ENCODE data around the gene NUBPL. TPM values are rescaled to one million over a fixed set of nuclear protein-coding genes. Genes with fewer than 3 reads are reported as not detected.
A peak's percentile ranks its signal among the peaks of the same experiment; 100 is the strongest.

The NUBPL gene
- total and polyA plus RNA-seq, 8 donors, result 10.1 to 19.0 (median 16.9) TPM

DNA sequence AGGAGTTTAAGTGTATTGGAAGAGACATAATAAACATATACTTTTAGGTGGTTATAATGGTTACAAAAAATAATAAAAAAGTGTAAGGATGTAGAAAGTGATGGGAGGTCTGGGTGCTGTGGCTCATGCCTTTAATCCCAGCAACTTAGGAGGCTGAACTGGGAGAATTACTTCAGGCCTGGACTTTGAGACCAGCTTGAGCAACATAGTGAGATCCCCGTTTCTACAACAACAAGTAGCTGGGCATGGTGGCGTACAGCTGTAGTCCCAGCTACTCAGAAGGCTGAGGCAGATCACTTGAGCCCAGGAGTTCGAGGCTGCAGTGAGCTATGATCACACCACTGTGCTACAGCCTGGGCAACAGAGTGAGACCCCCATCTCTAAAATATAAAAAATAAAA lies 19.0 kb downstream of the NUBPL start:
- intact Hi-C loops (cut with DNase I), result no loop called here
- TF ChIP-seq, protein P1, sequence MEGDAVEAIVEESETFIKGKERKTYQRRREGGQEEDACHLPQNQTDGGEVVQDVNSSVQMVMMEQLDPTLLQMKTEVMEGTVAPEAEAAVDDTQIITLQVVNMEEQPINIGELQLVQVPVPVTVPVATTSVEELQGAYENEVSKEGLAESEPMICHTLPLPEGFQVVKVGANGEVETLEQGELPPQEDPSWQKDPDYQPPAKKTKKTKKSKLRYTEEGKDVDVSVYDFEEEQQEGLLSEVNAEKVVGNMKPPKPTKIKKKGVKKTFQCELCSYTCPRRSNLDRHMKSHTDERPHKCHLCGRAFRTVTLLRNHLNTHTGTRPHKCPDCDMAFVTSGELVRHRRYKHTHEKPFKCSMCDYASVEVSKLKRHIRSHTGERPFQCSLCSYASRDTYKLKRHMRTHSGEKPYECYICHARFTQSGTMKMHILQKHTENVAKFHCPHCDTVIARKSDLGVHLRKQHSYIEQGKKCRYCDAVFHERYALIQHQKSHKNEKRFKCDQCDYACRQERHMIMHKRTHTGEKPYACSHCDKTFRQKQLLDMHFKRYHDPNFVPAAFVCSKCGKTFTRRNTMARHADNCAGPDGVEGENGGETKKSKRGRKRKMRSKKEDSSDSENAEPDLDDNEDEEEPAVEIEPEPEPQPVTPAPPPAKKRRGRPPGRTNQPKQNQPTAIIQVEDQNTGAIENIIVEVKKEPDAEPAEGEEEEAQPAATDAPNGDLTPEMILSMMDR (IDR thresholded peaks at IDR 0.05), result no peak
- Histone ChIP-seq H3K27ac (no peak overlapping the region), H3K27me3 (no peaks in the 10 kb centered on the region), H3K4me3 (no peak overlapping the region), H3K4me1 (peaks cover 0 to 3% of the 10 kb centered on the region in 2 donors), H3K9me3 (no peaks in the 10 kb centered on the region), H3K36me3 (no peaks in the 10 kb centered on the region)
- DNase-seq, result no peak
- no peak for ATAC-seq

DNA sequence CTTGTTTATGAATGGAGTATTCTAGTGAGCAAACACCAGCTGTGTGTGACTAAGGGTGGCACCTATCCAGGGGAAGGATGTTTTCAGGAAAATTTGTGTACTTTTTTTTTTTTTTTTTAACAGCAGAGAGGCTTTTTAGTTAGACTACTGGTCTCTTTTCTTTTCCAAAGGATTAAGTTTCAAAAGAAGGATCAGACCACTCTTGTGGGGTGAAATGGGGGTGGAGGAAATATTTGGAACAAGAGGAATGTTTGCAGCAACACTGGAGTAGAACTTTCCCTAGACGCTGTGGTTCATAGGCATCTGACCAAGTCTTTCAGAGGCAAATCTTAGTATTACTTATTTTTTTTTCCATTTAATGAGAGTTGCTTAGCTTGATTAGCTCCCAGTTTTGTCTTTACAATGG lies 21.1 kb downstream of the NUBPL start:
- Histone ChIP-seq H3K27ac (peak overlapping the region in 1 of 2 donors; percentile 22), H3K4me1 (peaks cover 0 to 3% of the 10 kb centered on the region in 2 donors), H3K27me3 (no peaks in the 10 kb centered on the region), H3K36me3 (no peaks in the 10 kb centered on the region), H3K9me3 (no peaks in the 10 kb centered on the region), H3K4me3 (no peak overlapping the region)
- TF ChIP-seq, protein P1 (IDR thresholded peaks at IDR 0.05), result no peak
- intact Hi-C loops (cut with DNase I), result no loop called here
- ATAC-seq, result peak; percentile 49
- DNase-seq, result peak in 2 of 4 donors; percentile 59 to 80

DNA sequence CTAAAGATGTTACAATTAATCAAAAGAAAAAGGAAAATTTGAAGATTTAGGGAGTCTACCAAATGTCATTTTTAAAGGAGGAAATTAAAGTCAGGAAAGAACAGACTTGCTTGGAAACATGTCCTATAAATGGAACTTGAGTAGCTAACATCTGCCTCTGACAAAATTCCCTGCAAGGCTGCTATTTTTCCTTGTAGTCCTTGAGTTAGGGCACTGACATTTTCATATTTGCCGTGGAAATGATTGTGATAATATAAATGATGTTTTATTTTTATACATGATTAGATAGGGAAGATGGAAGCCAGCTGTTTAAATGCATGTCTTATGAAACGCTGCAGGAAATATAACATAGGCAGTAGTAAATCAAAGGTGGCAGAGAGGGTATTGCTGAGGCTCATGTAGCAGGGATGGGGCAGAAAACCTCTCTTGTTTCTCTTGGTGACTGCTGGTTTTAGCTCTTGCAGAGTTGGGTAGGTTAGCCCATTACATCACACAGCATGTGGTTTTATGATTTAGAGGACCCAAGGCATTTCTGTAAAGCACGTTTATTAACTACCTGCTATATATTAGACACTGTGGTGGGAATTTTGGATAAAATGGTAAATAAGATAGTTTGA lies 21.7 kb downstream of the NUBPL start:
- Histone ChIP-seq H3K4me1 (peaks cover 0 to 3% of the 10 kb centered on the region in 2 donors), H3K4me3 (no peak overlapping the region), H3K9me3 (no peaks in the 10 kb centered on the region), H3K36me3 (no peaks in the 10 kb centered on the region), H3K27me3 (no peaks in the 10 kb centered on the region), H3K27ac (peak overlapping the region in 1 of 2 donors; percentile 22)
- intact Hi-C loops (cut with DNase I), result no loop called here
- TF ChIP-seq, protein P1 (IDR thresholded peaks at IDR 0.05), result no peak
- no peak for ATAC-seq
- DNase-seq, result peak in 1 of 4 donors; percentile 46

DNA sequence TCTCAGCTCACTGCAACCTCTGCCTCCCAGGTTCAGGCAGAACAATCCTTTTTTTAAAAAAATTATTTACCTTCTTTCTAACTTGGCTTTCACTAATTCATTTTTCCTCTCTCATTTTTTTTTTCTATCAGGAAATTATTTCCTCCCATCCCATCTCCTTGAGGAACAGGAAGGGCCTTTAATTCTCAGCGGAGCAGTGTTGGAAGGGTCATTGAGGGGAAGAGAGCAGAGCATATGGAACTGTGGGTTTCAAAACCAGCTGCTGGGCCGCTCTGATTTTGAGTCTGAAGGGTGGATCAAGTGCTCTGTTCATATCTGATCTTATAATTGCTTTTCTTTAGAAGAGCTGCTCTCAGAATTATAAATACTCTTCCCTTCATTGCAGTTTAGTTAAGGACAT lies 29.0 kb downstream of the NUBPL start:
- no peak for DNase-seq
- Histone ChIP-seq H3K4me3 (no peak overlapping the region), H3K36me3 (no peaks in the 10 kb centered on the region), H3K27ac (no peak overlapping the region), H3K27me3 (no peaks in the 10 kb centered on the region), H3K9me3 (no peaks in the 10 kb centered on the region), H3K4me1 (no peaks in the 10 kb centered on the region)
- ATAC-seq, result peak; percentile 46
- TF ChIP-seq, protein P1 (IDR thresholded peaks at IDR 0.05), result no peak
- intact Hi-C loops (cut with DNase I), result no loop called here

DNA sequence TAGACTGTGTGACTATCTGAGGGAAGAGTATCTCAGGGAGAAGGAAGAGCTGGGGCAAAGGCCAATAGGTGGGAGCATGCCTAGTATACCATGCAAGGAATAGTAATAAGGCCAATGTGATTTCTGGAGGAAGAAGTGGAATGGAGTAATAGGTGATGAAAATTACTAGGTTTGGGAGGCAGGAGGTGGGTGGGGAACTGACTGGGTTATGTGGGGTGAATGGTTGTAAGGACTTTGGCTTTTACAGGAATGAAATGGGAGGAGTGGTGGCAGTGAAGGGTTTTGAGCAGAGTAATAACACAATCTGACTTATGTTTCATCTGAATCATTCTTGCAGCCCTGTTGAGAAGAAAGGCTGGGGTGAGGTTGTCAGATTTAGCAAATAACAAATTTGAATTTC lies 30.9 kb downstream of the NUBPL start:
- intact Hi-C loops (cut with DNase I), result no loop called here
- TF ChIP-seq, protein P1 (IDR thresholded peaks at IDR 0.05), result no peak
- H3K27ac ChIP-seq, result no peak overlapping the region
- H3K9me3 ChIP-seq, result no peaks in the 10 kb centered on the region
- H3K4me3 ChIP-seq, result no peak overlapping the region
- H3K36me3 ChIP-seq, result no peaks in the 10 kb centered on the region
- DNase-seq, result no peak
- no peaks in the 10 kb centered on the region for H3K27me3 ChIP-seq
- no peaks in the 10 kb centered on the region for H3K4me1 ChIP-seq
- ATAC-seq, result no peak
